Measurements from ENCODE around the gene CHRNA7.
"Not testable (repeated sequence)": the region's sequence is repeated elsewhere in the genome, so short reads cannot be mapped to it uniquely, and the experiment has no call there.

Gene CHRNA7

GRCh38 chr15:32193780-32194179 is 163.5 kb downstream of the CHRNA7 start:
- DNase-seq (ENCODE audit: low spot score), result not testable (repeated sequence)

GRCh38 chr15:32196206-32196605 is 165.9 kb downstream of the CHRNA7 start:
- not testable (repeated sequence) for DNase-seq (ENCODE audit: low spot score)

- not testable (repeated sequence) for DNase-seq (ENCODE audit: low spot score)
These were observed 168.6 kb downstream of the CHRNA7 start for GRCh38 chr15:32198938-32199337.

GRCh38 chr15:32209081-32209480 is 178.8 kb downstream of the CHRNA7 start:
- DNase-seq (ENCODE audit: low spot score), result not testable (repeated sequence)

GRCh38 chr15:32218666-32219065 is 188.4 kb downstream of the CHRNA7 start:
- no peak for DNase-seq (ENCODE audit: low spot score)

Measured in activated CD4-positive, alpha-beta T cell treated with anti-CD3 and anti-CD28 coated beads, Interleukin-2, Interleukin-4, amounts not matched to agents 100 ng/mL and 50 ng/mL, durations not matched to agents 16 hours and 8 hours (primary cell).